GM23338 (cell line): ENCODE measurements around the gene OBSCN. TPM values are rescaled to one million over a fixed set of nuclear protein-coding genes. Genes with fewer than 3 reads are reported as not detected.

Source experiments
- ATAC-seq: fragments of 200-7000 bp; cut with Tn5 transposase; 3 replicates; pipeline ENCODE4 v1.9.1; 2020
- DNase-seq: peaks from one replicate; pipeline ENCODE4 v3.0.0-alpha.2; 2015; ENCODE audit warnings: low spot score
- H2AFZ ChIP-seq: fragments of 200-600 bp; sonication (generic); 2 replicates; pipeline ENCODE4 v1.8.0; 2016; ENCODE audit warnings: antibody characterized with exemption, mild to moderate bottlenecking, moderate library complexity
- H3F3A ChIP-seq: fragments of 200-600 bp; sonication (generic); replicated peaks from 2 replicates; pipeline ENCODE4 v1.8.0; 2017; ENCODE audit warnings: antibody characterized with exemption, mixed run types, low read depth
- H3K27ac ChIP-seq: fragments of 200-600 bp; sonication (generic); 2 replicates; pipeline ENCODE4 v1.6.1; 2016; ENCODE audit warnings: low read depth
- H3K27me3 ChIP-seq: fragments of 200-600 bp; sonication (generic); 2 replicates; pipeline ENCODE4 v1.8.0; 2016; ENCODE audit warnings: mild to moderate bottlenecking, mixed run types, moderate library complexity; ENCODE audit not compliant: insufficient read depth
- H3K36me3 ChIP-seq: fragments of 200-600 bp; sonication (generic); 2 replicates; pipeline ENCODE4 v1.8.0; 2016; ENCODE audit warnings: mild to moderate bottlenecking; ENCODE audit not compliant: insufficient read depth
- H3K4me1 ChIP-seq: fragments of 200-600 bp; sonication (generic); 2 replicates; pipeline ENCODE4 v1.8.0; 2016; ENCODE audit warnings: mild to moderate bottlenecking, moderate library complexity; ENCODE audit not compliant: insufficient read depth
- H3K4me2 ChIP-seq: fragments of 200-600 bp; sonication (generic); 2 replicates; pipeline ENCODE4 v1.7.1; 2017; ENCODE audit warnings: mixed run types
- H3K4me3 ChIP-seq: fragments of 200-600 bp; sonication (generic); 2 replicates; pipeline ENCODE4 v1.6.1; 2016; ENCODE audit warnings: mixed run types
- H3K79me2 ChIP-seq: fragments of 200-600 bp; sonication (generic); replicated peaks from 2 replicates; pipeline ENCODE4 v1.8.0; 2017; ENCODE audit warnings: mild to moderate bottlenecking; ENCODE audit not compliant: insufficient read depth
- H3K9me2 ChIP-seq: fragments of 200-600 bp; sonication (generic); 2 replicates; pipeline ENCODE4 v1.8.0; 2017; ENCODE audit not compliant: insufficient read depth
- H4K20me1 ChIP-seq: fragments of 200-600 bp; sonication (generic); replicated peaks from 2 replicates; pipeline ENCODE4 v1.8.0; 2017; ENCODE audit warnings: mild to moderate bottlenecking; ENCODE audit not compliant: insufficient read depth
- H3K27ac Mint-ChIP-seq: 2 replicates; pipeline ENCODE4 v1.8.0; 2020; ENCODE audit warnings: inconsistent platforms, mild to moderate bottlenecking, moderate library complexity, mixed read lengths
- H3K27me3 Mint-ChIP-seq: 3 replicates; pipeline ENCODE4 v1.8.0; 2022; ENCODE audit warnings: low read depth, mild to moderate bottlenecking, moderate library complexity, mixed read lengths, inconsistent platforms; ENCODE audit not compliant: insufficient read depth, poor library complexity
- H3K36me3 Mint-ChIP-seq: 3 replicates; pipeline ENCODE4 v1.8.0; 2021; ENCODE audit warnings: low read depth, mild to moderate bottlenecking, inconsistent platforms, moderate library complexity, mixed read lengths
- H3K4me1 Mint-ChIP-seq: 3 replicates; pipeline ENCODE4 v1.8.0; 2020; ENCODE audit warnings: mild to moderate bottlenecking, inconsistent platforms, mixed read lengths
- H3K4me3 Mint-ChIP-seq: 3 replicates; pipeline ENCODE4 v1.8.0; 2021; ENCODE audit warnings: moderate library complexity, mild to moderate bottlenecking, inconsistent platforms, mixed read lengths
- H3K9me3 Mint-ChIP-seq: 3 replicates; pipeline ENCODE4 v1.8.0; 2020; ENCODE audit warnings: moderate library complexity, mild to moderate bottlenecking, inconsistent platforms, mixed read lengths
- EZH2phosphoT487 ChIP-seq: fragments of 200-600 bp; sonication (generic); IDR thresholded peaks from one replicate; pipeline ENCODE4 v1.8.1; 2018; ENCODE audit warnings: antibody characterized with exemption; ENCODE audit not compliant: unreplicated experiment
- NANOG ChIP-seq: IDR thresholded peaks from 2 replicates; pipeline ENCODE4 v1.6.1; 2016; ENCODE audit warnings: antibody characterized with exemption, borderline replicate concordance
- POLR2AphosphoS5 ChIP-seq: IDR thresholded peaks from 2 replicates; pipeline ENCODE4 v1.6.1; 2016; ENCODE audit warnings: antibody characterized with exemption, low read depth
- STAT1 ChIP-seq: IDR thresholded peaks from one replicate; pipeline ENCODE4 v1.6.1; 2016; ENCODE audit warnings: antibody characterized with exemption; ENCODE audit not compliant: unreplicated experiment
- ZNF114 ChIP-seq: fragments of 250-450 bp; sonication (Bioruptor Pico); IDR thresholded peaks from 2 replicates; pipeline ENCODE4 v1.5.0; 2020; ENCODE audit warnings: mild to moderate bottlenecking, moderate library complexity
- ZNF331 ChIP-seq: fragments of 250-450 bp; sonication (Bioruptor Pico); IDR thresholded peaks from 2 replicates; pipeline ENCODE4 v1.5.0; 2020; ENCODE audit warnings: low read depth, mild to moderate bottlenecking, moderate library complexity
- polyA plus RNA-seq: library from polyadenylated mRNA; unstranded; fragments of >200 nt; fragmentation: Nextera tagmentation; extraction: Ambion mirVana; gene quantifications from 2 replicates; pipeline ENCODE4 v1.2.1, GENCODE V29; 2016
- total RNA-seq: library from RNA; depleted of rRNA; stranded (reverse); fragments of >200 nt; shearing (Covaris generic); gene quantifications from 2 replicates; pipeline ENCODE4 v1.2.3, GENCODE V29; 2014
- TF ChIP-seq, protein P1 (sequence below), 2 experiments: fragments of 200-600 bp in 1 of 2; sonication (generic) in 1 of 2; conservative IDR thresholded peaks; 2 replicates each; pipeline versions ENCODE4 v1.5.1 to v1.6.1; 2016 to 2017; ENCODE audit warnings: antibody characterized with exemption in 2 of 2, low read depth in 2 of 2, mild to moderate bottlenecking in 2 of 2, moderate library complexity in 1 of 2
- TF ChIP-seq, protein P2 (sequence below): IDR thresholded peaks from one replicate; pipeline ENCODE4 v1.6.1; 2018; ENCODE audit warnings: antibody characterized with exemption; ENCODE audit not compliant: unreplicated experiment
- TF ChIP-seq, protein P3 (sequence below): IDR thresholded peaks from 2 replicates; pipeline ENCODE4 v1.6.1; 2016; ENCODE audit warnings: antibody characterized with exemption
- TF ChIP-seq, protein P4 (sequence below): fragments of 250-450 bp; sonication (Bioruptor Pico); IDR thresholded peaks from 2 replicates; pipeline ENCODE4 v1.5.0; 2020; ENCODE audit warnings: mild to moderate bottlenecking, moderate library complexity

Gene OBSCN
- total and polyA plus RNA-seq, 2 experiments from 2014 or later = 8.4 to 38.5 TPM

DNA sequence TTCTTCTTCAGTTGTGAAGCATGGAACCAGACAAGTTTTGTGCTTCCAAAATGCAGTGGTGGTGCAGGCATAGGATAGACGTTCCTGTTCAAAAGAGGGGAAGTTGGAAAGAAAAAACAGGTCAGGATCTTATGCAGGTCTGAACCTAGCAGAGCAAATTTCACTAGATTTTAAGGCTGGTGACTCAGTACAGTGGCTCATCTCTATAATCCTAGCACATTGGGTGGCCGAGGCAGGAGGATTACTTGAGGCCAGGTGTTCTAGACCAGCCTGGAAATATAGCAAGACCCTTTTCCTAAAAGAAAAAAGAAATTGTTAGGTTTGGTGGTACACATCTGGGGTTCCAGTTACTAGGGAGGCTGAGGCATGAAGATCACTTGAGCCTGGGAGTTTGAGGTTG is 88.1 kb downstream of the OBSCN start:
- Histone ChIP-seq H3K9me2 (no peaks in the 10 kb centered on the region), H2AFZ (no peak overlapping the region), H3K79me2 (no peaks in the 10 kb centered on the region), H3K4me1 (no peaks in the 10 kb centered on the region), H3K27me3 (no peaks in the 10 kb centered on the region), H3K27ac (no peak overlapping the region), H3F3A (no peaks in the 10 kb centered on the region), H3K4me3 (no peak overlapping the region), H4K20me1 (no peaks in the 10 kb centered on the region), H3K36me3 (no peaks in the 10 kb centered on the region; the same call in 1 of the 2 replicates), H3K4me2 (no peak overlapping the region)
- H3K36me3 Mint-ChIP-seq = peaks cover 84% of the 10 kb centered on the region
- H3K27ac Mint-ChIP-seq = no peak overlapping the region
- DNase-seq = no peak
- H3K4me3 Mint-ChIP-seq = no peak overlapping the region
- no peaks in the 10 kb centered on the region; the same call in 2 of the 3 replicates for H3K4me1 Mint-ChIP-seq
- peaks cover 58% of the 10 kb centered on the region for H3K9me3 Mint-ChIP-seq
- H3K27me3 Mint-ChIP-seq = peaks cover 12% of the 10 kb centered on the region
- no peak for ATAC-seq
- TF ChIP-seq ZNF331 (CRISPR knock-in tag) = no peak
- TF ChIP-seq, protein P1, sequence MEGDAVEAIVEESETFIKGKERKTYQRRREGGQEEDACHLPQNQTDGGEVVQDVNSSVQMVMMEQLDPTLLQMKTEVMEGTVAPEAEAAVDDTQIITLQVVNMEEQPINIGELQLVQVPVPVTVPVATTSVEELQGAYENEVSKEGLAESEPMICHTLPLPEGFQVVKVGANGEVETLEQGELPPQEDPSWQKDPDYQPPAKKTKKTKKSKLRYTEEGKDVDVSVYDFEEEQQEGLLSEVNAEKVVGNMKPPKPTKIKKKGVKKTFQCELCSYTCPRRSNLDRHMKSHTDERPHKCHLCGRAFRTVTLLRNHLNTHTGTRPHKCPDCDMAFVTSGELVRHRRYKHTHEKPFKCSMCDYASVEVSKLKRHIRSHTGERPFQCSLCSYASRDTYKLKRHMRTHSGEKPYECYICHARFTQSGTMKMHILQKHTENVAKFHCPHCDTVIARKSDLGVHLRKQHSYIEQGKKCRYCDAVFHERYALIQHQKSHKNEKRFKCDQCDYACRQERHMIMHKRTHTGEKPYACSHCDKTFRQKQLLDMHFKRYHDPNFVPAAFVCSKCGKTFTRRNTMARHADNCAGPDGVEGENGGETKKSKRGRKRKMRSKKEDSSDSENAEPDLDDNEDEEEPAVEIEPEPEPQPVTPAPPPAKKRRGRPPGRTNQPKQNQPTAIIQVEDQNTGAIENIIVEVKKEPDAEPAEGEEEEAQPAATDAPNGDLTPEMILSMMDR (conservative IDR thresholded peaks at IDR 0.05; ENCODE audit: low read depth in 2 of 2) = no peak
- TF ChIP-seq POLR2AphosphoS5 = no peak
- TF ChIP-seq STAT1 = no peak
- TF ChIP-seq, protein P2, sequence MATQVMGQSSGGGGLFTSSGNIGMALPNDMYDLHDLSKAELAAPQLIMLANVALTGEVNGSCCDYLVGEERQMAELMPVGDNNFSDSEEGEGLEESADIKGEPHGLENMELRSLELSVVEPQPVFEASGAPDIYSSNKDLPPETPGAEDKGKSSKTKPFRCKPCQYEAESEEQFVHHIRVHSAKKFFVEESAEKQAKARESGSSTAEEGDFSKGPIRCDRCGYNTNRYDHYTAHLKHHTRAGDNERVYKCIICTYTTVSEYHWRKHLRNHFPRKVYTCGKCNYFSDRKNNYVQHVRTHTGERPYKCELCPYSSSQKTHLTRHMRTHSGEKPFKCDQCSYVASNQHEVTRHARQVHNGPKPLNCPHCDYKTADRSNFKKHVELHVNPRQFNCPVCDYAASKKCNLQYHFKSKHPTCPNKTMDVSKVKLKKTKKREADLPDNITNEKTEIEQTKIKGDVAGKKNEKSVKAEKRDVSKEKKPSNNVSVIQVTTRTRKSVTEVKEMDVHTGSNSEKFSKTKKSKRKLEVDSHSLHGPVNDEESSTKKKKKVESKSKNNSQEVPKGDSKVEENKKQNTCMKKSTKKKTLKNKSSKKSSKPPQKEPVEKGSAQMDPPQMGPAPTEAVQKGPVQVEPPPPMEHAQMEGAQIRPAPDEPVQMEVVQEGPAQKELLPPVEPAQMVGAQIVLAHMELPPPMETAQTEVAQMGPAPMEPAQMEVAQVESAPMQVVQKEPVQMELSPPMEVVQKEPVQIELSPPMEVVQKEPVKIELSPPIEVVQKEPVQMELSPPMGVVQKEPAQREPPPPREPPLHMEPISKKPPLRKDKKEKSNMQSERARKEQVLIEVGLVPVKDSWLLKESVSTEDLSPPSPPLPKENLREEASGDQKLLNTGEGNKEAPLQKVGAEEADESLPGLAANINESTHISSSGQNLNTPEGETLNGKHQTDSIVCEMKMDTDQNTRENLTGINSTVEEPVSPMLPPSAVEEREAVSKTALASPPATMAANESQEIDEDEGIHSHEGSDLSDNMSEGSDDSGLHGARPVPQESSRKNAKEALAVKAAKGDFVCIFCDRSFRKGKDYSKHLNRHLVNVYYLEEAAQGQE = no peak
- no peak for TF ChIP-seq NANOG
- no peak for TF ChIP-seq ZNF114 (CRISPR knock-in tag)
- no peak for TF ChIP-seq EZH2phosphoT487
- TF ChIP-seq, protein P3, sequence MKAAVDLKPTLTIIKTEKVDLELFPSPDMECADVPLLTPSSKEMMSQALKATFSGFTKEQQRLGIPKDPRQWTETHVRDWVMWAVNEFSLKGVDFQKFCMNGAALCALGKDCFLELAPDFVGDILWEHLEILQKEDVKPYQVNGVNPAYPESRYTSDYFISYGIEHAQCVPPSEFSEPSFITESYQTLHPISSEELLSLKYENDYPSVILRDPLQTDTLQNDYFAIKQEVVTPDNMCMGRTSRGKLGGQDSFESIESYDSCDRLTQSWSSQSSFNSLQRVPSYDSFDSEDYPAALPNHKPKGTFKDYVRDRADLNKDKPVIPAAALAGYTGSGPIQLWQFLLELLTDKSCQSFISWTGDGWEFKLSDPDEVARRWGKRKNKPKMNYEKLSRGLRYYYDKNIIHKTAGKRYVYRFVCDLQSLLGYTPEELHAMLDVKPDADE = no peak
- TF ChIP-seq, protein P4, sequence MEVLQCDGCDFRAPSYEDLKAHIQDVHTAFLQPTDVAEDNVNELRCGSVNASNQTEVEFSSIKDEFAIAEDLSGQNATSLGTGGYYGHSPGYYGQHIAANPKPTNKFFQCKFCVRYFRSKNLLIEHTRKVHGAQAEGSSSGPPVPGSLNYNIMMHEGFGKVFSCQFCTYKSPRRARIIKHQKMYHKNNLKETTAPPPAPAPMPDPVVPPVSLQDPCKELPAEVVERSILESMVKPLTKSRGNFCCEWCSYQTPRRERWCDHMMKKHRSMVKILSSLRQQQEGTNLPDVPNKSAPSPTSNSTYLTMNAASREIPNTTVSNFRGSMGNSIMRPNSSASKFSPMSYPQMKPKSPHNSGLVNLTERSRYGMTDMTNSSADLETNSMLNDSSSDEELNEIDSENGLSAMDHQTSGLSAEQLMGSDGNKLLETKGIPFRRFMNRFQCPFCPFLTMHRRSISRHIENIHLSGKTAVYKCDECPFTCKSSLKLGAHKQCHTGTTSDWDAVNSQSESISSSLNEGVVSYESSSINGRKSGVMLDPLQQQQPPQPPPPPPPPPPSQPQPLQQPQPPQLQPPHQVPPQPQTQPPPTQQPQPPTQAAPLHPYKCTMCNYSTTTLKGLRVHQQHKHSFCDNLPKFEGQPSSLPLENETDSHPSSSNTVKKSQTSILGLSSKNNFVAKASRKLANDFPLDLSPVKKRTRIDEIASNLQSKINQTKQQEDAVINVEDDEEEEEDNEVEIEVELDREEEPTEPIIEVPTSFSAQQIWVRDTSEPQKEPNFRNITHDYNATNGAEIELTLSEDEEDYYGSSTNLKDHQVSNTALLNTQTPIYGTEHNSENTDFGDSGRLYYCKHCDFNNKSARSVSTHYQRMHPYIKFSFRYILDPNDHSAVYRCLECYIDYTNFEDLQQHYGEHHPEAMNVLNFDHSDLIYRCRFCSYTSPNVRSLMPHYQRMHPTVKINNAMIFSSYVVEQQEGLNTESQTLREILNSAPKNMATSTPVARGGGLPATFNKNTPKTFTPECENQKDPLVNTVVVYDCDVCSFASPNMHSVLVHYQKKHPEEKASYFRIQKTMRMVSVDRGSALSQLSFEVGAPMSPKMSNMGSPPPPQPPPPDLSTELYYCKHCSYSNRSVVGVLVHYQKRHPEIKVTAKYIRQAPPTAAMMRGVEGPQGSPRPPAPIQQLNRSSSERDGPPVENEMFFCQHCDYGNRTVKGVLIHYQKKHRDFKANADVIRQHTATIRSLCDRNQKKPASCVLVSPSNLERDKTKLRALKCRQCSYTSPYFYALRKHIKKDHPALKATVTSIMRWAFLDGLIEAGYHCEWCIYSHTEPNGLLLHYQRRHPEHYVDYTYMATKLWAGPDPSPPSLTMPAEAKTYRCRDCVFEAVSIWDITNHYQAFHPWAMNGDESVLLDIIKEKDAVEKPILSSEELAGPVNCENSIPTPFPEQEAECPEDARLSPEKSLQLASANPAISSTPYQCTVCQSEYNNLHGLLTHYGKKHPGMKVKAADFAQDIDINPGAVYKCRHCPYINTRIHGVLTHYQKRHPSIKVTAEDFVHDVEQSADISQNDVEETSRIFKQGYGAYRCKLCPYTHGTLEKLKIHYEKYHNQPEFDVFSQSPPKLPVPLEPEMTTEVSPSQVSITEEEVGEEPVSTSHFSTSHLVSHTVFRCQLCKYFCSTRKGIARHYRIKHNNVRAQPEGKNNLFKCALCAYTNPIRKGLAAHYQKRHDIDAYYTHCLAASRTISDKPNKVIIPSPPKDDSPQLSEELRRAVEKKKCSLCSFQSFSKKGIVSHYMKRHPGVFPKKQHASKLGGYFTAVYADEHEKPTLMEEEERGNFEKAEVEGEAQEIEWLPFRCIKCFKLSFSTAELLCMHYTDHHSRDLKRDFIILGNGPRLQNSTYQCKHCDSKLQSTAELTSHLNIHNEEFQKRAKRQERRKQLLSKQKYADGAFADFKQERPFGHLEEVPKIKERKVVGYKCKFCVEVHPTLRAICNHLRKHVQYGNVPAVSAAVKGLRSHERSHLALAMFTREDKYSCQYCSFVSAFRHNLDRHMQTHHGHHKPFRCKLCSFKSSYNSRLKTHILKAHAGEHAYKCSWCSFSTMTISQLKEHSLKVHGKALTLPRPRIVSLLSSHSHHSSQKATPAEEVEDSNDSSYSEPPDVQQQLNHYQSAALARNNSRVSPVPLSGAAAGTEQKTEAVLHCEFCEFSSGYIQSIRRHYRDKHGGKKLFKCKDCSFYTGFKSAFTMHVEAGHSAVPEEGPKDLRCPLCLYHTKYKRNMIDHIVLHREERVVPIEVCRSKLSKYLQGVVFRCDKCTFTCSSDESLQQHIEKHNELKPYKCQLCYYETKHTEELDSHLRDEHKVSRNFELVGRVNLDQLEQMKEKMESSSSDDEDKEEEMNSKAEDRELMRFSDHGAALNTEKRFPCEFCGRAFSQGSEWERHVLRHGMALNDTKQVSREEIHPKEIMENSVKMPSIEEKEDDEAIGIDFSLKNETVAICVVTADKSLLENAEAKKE (CRISPR knock-in tag) = no peak
